HG03095 (cell line): Measurements from ENCODE around the gene LPAR2.
A peak's percentile ranks its signal among the peaks of the same experiment; 100 is the strongest.
"Not testable (repeated sequence)": the region's sequence is repeated elsewhere in the genome, so short reads cannot be mapped to it uniquely, and the experiment has no call there.

Experiments used
- ATAC-seq: cut with Tn5 transposase; IDR thresholded peaks from one replicate; pipeline ENCODE4 v1.9.1; 2021; ENCODE audit warnings: moderate library complexity; ENCODE audit not compliant: unreplicated experiment

Gene LPAR2

GRCh38 chr19:19627621-19628500 is at the start of gene LPAR2:
Gene LPAR2, minus strand, starts transcription at chr19:19628220. Its CDS starts 945 bp downstream, at chr19:19627275.
- no peak for ATAC-seq

GRCh38 chr19:19677579-19677978 is 49.6 kb upstream of the LPAR2 start:
- no peak for ATAC-seq

GRCh38 chr19:19674315-19674714 is 46.3 kb upstream of the LPAR2 start:
- no peak for ATAC-seq

GRCh38 chr19:19672816-19673215 is 44.8 kb upstream of the LPAR2 start:
- ATAC-seq = no peak

- no peak for ATAC-seq
Observed at GRCh38 chr19:19670070-19670551, 42.1 kb upstream of the LPAR2 start.

- peak; percentile 64 for ATAC-seq
Observed at GRCh38 chr19:19668230-19669012, 40.4 kb upstream of the LPAR2 start, which contains the start of gene ZNF101. Gene ZNF101, plus strand, starts transcription at chr19:19668839. Its CDS starts 125 bp downstream, at chr19:19668964.

- ATAC-seq = not testable (repeated sequence)
Observed at GRCh38 chr19:19665420-19665948, 37.5 kb upstream of the LPAR2 start.

GRCh38 chr19:19663256-19664120 is 35.5 kb upstream of the LPAR2 start, which contains the start of gene ATP13A1:
Gene ATP13A1, minus strand, starts transcription at chr19:19663676. Its CDS starts 10 bp downstream, at chr19:19663666.
- ATAC-seq = peak; percentile 65

GRCh38 chr19:19662871-19663255 is 34.8 kb upstream of the LPAR2 start:
- ATAC-seq = no peak

- no peak for ATAC-seq
Observed at GRCh38 chr19:19662344-19662743, 34.3 kb upstream of the LPAR2 start.

GRCh38 chr19:19661675-19662251 is 33.7 kb upstream of the LPAR2 start:
- ATAC-seq = peak; percentile 40

GRCh38 chr19:19661141-19661674 is 33.2 kb upstream of the LPAR2 start:
- no peak for ATAC-seq

- no peak for ATAC-seq
Observed at GRCh38 chr19:19659646-19660245, 31.7 kb upstream of the LPAR2 start.

- no peak for ATAC-seq
Observed at GRCh38 chr19:19657397-19657783, 29.4 kb upstream of the LPAR2 start.

GRCh38 chr19:19656451-19657396 is 28.7 kb upstream of the LPAR2 start:
- no peak for ATAC-seq

GRCh38 chr19:19655641-19656343 is 27.8 kb upstream of the LPAR2 start:
- no peak for ATAC-seq

- ATAC-seq = no peak
Observed at GRCh38 chr19:19655051-19655594, 27.1 kb upstream of the LPAR2 start.
